GM18951 (cell line): ENCODE measurements around the gene PIK3C2B.
"Not testable (repeated sequence)": the region's sequence is repeated elsewhere in the genome, so short reads cannot be mapped to it uniquely, and the experiment has no call there.

Experiments
- POLR2A ChIP-seq: IDR thresholded peaks from 4 replicates; pipeline ENCODE4 v1.6.1; 2011; ENCODE audit warnings: mild to moderate bottlenecking; ENCODE audit not compliant: insufficient read length, insufficient read depth; ENCODE audit errors: extremely low read depth
- in situ Hi-C: fragments of 300-500 bp; cut with MboI; formaldehyde crosslinking; loops from one replicate; pipeline ENCODE4 v1.12.0; 2022; ENCODE audit warnings: low sequenced_read_pairs, mixed read lengths, inconsistent platforms; ENCODE audit not compliant: unreplicated experiment

Gene PIK3C2B

GRCh38 chr1:204503913-204504519 lies 9.4 kb upstream of the PIK3C2B start:
- in situ Hi-C loops = loop anchor here (5.0 kb wide), 1 partner anchor 57 kb away; no protein-coding TSS in a partner anchor
- no peak for TF ChIP-seq POLR2A

- no peak for TF ChIP-seq POLR2A
- in situ Hi-C loops = loop anchor here (5.0 kb wide), 1 partner anchor 56 kb away; no protein-coding TSS in a partner anchor
Observed at GRCh38 chr1:204503122-204503912, 8.7 kb upstream of the PIK3C2B start.

GRCh38 chr1:204502241-204502640 lies 7.6 kb upstream of the PIK3C2B start:
- in situ Hi-C loops = loop anchor here (5.0 kb wide), 1 partner anchor 55 kb away; no protein-coding TSS in a partner anchor
- TF ChIP-seq POLR2A = no peak

- in situ Hi-C loops = loop anchor here (5.0 kb wide), 1 partner anchor 52 kb away; no protein-coding TSS in a partner anchor
- TF ChIP-seq POLR2A = no peak
Observed at GRCh38 chr1:204499511-204500468, 5.2 kb upstream of the PIK3C2B start.

GRCh38 chr1:204498981-204499380 lies 4.4 kb upstream of the PIK3C2B start:
- in situ Hi-C loops = no loop called here
- no peak for TF ChIP-seq POLR2A

GRCh38 chr1:204495777-204496176 lies 1.2 kb upstream of the PIK3C2B start:
- TF ChIP-seq POLR2A = no peak
- in situ Hi-C loops = no loop called here

GRCh38 chr1:204495078-204495753 lies 611 bp upstream of the PIK3C2B start:
- TF ChIP-seq POLR2A = no peak

GRCh38 chr1:204493984-204494280 lies 673 bp downstream of the PIK3C2B start:
- TF ChIP-seq POLR2A = no peak
- in situ Hi-C loops = no loop called here

More at GRCh38 chr1:204495078-204495753, 611 bp upstream of the PIK3C2B start:
- in situ Hi-C loops = no loop called here

- in situ Hi-C loops = no loop called here
- no peak for TF ChIP-seq POLR2A
Observed at GRCh38 chr1:204493145-204493983, 1.2 kb downstream of the PIK3C2B start.

- in situ Hi-C loops = no loop called here
- TF ChIP-seq POLR2A = no peak
Observed at GRCh38 chr1:204491655-204492054, 3.0 kb downstream of the PIK3C2B start.

GRCh38 chr1:204487256-204487615 lies 7.4 kb downstream of the PIK3C2B start:
- in situ Hi-C loops = no loop called here
- no peak for TF ChIP-seq POLR2A

- in situ Hi-C loops = not testable (repeated sequence)
Observed at GRCh38 chr1:204486513-204487255, 7.9 kb downstream of the PIK3C2B start.

GRCh38 chr1:204483791-204484190 lies 10.8 kb downstream of the PIK3C2B start:
- TF ChIP-seq POLR2A = no peak
- in situ Hi-C loops = no loop called here
